ENCODE measurements around the gene RMDN3. TPM values are rescaled to one million over a fixed set of nuclear protein-coding genes. Genes with fewer than 3 reads are reported as not detected.

Gene RMDN3, protein sequence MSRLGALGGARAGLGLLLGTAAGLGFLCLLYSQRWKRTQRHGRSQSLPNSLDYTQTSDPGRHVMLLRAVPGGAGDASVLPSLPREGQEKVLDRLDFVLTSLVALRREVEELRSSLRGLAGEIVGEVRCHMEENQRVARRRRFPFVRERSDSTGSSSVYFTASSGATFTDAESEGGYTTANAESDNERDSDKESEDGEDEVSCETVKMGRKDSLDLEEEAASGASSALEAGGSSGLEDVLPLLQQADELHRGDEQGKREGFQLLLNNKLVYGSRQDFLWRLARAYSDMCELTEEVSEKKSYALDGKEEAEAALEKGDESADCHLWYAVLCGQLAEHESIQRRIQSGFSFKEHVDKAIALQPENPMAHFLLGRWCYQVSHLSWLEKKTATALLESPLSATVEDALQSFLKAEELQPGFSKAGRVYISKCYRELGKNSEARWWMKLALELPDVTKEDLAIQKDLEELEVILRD
- 17.9 TPM for total RNA-seq
- long read RNA-seq, transcript RMDN3-202 (13 exons, 2,251 nt): major isoform, 30 of 50 reads
- long read RNA-seq, partial matches to known transcripts: 3 of 50 reads
- long read RNA-seq, other reads (novel, unspliced or antisense): 17 of 50 reads

DNA sequence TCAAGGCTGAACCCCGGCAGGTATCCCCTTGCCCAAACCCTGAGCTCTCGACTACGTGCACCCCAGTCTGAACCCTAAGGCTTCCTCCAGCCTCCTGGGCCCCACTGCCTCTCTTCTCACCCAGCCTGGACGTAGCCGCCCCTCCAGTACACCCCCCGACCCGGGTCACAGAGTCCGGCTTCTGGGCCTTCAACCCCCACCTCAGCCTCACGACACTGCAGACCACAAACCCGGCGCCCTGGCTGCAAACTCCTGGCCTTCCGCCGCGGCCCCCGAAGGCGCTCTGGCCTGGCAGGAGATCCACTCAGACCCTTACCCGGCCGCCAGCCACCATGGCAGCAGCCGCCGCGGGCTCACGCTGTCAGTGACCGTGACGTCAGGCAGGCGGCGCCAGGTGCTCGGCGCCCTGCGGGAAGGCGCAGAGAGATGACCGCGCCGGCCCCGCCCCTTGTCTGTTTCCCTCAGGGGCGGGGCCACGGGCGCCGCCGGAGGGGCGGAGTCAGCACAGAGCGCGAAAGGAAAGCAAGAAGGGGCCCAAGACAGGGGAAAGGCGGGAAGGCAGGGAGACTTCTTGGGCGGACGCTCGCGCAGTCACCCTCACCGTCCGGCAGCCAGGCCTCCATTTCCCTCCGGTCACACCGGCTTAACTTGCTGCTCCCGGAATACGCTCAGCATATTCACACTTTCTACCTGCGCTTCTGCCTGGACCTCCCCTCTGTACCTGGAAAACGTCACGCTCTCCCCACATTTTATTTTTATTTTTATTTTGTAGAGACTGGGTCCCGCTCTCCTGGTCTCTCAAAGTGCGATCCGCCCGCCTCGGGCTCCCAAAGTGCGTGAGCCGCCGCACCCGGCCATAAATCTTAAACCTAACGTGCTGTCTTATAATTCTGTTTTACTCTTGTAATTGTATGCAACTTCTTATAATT, at the start of gene RMDN3:
RMDN3 (minus strand) TSS at position 372 of the 929 bp plus-strand sequence. CDS start 471 bp downstream, outside the sequence.
- DNase-seq (peak; percentile 97), ATAC-seq (peak; percentile 99)
- intact Hi-C loops (cut with micrococcal nuclease): no loop called here

DNA sequence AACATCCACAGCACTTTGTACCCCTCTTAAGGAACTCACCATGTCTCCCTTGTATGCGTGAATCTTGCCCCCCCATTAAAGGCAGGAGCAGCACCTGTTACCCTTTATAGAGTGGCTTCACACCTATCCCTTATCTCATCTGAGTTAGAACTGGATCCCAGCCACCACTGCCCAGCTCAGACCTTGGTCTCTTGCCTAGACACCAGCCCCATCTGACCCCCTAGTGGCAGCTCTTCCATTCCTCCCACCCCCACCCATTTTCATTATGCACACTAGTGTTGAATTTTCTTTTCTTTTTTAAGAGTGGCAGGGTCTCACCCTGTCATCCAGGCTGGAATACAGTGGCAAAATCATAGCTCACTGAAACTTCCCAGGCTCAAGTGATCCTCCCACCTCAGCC, 48.6 kb upstream of the RMDN3 start:
- intact Hi-C loops (cut with micrococcal nuclease): no loop called here
- DNase-seq (no peak), ATAC-seq (no peak)

DNA sequence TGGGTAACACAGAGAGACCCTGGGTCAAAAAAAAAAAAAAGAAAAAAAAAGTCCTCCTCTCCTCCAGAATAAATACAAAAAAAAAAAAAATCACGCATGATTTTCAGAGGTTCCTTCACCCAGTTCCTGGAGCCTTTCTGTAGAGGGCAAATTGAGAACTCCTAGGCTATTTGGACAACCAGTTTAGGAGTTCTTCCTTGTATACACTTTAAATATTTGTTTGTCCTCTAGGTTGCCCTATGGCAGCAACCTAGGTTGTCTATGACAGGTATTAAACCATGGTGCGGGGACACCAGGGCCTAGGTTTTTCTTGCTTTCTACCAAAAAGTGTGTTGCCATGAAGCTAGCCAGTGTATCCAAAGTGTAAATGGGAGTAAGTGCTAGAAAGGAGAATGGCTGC, 48.0 kb upstream of the RMDN3 start:
- intact Hi-C loops (cut with micrococcal nuclease): no loop called here
- no peak for ATAC-seq
- no peak for DNase-seq

DNA sequence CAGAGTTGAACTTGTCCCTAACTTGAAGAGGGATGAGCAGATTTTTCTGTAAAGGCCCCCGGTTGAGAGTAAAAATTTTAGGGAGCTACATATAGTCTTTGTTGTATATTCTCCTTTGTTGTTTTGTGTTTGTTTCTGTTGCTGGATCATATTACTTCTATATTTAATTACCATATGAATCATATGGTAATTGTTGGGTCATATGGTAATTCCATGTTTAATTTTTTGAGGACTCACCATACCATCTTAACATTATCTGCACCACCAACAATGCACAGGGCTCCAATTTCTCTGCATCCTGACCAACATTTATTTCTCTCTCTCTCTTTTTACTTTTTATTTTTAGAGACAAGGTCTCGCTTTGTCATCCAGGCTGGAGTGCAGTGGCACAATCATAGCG, 44.5 kb upstream of the RMDN3 start:
- ATAC-seq: no peak

DNA sequence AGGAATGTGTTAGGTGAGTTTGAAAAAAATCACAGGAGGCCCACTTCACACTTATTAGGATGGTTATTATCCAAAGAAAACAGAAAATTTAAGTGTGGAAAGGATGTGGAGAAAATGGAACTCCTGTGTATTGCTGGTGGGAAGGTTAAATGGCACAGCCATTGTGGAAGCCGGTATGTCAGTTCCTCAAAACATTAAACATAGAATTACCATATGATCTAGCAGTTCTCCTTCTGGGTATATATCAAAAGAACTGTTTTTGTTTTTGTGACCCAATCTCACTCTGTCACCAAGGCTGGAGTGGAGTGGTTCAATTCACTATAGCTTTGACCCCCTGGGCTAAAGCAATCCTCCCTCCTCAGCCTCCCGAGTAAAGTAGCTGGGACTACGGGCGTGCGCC, 41.5 kb upstream of the RMDN3 start:
- DNase-seq (no peak), ATAC-seq (no peak)
- intact Hi-C loops (cut with micrococcal nuclease): no loop called here

More for the DNA sequence above, 44.5 kb upstream of the RMDN3 start:
- no peak for DNase-seq
- intact Hi-C loops (cut with micrococcal nuclease): no loop called here

DNA sequence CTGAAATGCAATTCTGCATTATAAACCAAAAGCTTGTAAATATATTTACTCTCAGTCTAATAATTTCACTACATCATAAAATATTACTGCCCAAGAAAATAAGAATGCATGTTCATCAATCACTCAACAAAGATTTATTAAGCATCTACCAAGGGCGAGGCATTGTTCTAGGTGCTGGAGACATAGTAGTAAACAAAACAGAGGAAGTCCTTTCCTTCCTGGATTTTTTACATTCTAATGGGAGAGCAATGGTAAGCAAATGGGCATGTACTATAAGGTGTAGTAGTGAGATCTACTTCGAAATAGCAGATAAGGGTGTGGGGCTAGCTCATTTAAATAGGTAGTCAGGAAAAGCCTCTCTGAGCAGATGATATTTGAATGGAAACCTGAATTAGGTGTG, 41.0 kb upstream of the RMDN3 start:
- DNase-seq (no peak), ATAC-seq (no peak)
- intact Hi-C loops (cut with micrococcal nuclease): no loop called here

DNA sequence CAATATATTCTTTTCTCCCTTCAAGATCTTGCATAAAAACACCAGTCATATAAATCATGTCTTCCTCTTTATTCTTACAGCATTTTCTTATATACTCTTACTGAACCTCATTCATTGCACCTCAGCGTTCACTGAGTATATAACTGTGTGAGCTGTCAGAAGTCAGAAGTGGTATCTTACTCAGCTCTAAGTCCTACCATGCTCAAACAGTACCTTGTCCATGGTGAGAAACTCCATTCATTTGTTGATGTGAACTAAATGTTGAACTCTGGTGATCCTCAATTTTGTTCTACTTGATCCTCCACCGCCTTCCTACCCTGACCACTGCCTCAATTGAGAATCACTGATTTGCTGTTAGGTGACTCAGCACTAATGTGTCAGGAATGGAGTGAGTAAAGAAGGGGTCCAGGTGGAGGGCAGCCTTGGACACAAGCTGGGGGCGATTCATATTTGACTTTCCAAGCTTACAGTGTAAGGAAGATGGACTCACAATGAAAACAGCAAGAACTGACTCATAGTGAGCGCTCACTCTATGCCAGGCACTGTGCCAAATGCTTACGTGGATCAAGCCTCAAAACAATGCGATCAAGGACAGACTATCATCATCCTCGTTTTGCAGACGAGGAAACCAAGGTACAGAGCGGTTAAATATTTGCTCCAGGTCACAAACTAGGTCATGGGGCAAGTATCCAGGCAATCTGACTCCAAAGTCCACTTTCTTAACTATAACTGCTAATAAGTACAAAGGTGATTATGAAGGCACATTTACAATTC, 38.3 kb upstream of the RMDN3 start:
- intact Hi-C loops (cut with micrococcal nuclease): no loop called here
- ATAC-seq: no peak
- no peak for DNase-seq

DNA sequence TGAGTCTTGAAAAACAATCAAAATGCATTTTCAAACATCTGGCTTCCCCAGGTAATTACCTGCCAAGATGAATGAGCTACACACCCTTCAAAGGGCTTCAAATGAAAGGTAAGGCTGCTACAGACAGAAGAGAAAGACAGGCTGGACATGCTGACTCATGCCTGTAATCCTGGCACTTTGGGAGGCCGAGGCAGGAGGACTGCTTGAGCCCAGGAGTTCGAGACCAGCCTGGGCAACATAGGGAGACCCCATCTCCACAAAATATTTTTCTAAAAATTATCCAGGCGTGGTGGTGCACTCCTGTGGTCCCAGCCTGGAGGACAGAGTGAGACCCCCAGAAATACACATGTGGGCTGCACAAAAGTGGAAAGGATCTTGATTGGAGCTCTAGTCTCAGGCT, 37.3 kb upstream of the RMDN3 start:
- intact Hi-C loops (cut with micrococcal nuclease): no loop called here
- no peak for ATAC-seq
- no peak for DNase-seq

DNA sequence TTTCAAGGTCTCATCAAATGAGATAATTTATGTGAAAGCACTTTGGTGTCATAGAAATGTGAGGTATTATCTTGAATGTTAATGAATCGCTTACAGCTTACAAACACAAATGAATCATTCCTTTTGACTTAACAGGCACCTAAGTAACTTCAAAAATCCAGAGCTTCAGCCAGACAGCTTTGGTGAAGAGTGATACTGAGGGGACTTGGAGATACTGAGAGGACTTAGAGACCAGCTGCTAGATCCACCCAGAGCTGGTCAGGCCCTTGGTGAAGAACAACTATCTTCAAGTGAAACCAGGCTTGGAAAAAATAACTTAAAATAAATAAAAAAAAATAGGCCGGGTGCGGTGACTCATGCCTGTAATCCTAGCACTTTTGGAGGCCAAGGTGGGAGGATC, 35.7 kb upstream of the RMDN3 start:
- ATAC-seq (no peak), DNase-seq (no peak)
- intact Hi-C loops (cut with micrococcal nuclease): no loop called here

DNA sequence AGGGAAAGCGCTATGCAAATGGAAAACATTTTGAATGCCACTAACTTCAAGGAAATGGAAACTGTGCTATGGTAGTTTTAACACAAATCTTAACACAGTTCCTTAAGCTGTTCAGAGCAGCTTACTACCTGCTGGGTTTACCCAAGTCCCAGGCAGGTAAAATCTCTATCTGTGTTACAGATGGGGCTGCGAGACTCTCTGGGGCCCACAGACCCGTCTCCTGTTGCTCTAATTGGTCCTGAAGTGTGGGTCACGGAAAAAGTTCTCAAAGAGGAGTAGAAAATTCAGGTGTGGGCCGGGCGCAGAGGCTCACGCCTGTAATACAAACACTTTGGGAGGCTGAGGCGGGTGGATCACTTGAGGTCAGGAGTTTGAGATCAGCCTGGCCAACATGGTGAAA, 34.9 kb upstream of the RMDN3 start:
- no peak for DNase-seq
- intact Hi-C loops (cut with micrococcal nuclease): no loop called here
- ATAC-seq: no peak

DNA sequence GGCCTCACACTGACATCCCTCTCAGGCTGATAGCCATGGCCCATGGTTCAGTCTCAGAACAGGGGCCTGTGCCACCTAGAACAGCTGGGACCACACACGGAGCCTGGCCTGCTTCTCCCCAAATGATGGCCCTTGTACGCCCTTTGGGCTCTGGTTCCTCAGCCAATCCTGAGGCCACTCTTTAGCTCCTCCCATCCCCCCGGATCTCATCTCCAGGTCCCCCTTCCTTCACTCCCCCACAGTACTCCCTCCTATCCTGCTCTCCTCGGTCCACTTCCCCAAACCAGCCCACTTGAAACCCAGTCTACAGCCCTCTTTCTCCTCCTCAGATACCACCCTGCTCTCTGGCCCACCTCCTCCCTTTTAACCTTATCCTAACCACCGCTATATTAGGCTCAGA, 34.1 kb upstream of the RMDN3 start:
- intact Hi-C loops (cut with micrococcal nuclease): no loop called here
- ATAC-seq (no peak), DNase-seq (no peak)

DNA sequence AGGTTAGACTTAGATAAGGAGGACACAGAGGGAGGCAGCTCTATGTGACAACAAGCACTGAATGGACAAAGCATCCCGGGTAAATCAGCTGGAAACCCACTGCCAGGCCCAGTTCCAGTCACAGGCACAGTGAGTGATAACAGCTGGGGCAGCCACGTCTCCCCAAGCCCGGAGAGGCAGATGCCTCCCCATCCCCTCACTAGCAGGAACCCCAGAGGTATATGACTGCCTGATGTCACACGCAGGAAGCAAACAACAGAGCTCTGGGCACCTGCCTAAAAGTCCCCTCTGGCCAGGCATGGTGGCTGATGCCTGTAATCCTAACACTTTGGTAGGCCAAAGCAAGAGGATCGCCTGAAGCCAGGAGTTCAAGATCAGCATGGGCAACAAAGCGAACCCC, 32.9 kb upstream of the RMDN3 start:
- intact Hi-C loops (cut with micrococcal nuclease): no loop called here
- DNase-seq (no peak), ATAC-seq (no peak)

DNA sequence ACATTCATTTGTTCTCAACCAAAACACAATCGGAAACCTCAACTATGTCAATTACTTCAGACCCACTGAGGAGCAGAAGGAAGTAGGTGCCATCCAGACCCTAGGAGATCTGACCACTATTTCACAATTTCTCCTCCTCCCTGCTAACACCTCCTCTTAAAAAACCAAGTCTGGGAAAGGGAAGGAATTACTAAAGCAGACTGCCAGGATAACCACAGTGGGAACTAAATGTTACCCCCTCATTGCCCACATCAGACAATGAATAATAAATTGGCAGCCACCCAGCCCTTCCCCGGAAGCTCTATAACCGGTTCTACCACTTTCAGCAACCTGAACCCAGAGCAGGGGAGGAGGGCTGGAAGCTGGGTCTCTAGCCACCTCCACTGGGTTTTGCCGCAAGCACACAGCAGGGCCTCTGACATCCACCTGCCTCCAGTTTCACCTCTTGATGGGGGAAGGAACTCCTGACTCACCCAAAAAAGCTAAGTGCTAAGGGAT, 32.3 kb upstream of the RMDN3 start:
- DNase-seq: no peak
- intact Hi-C loops (cut with micrococcal nuclease): no loop called here
- ATAC-seq: peak; percentile 26

DNA sequence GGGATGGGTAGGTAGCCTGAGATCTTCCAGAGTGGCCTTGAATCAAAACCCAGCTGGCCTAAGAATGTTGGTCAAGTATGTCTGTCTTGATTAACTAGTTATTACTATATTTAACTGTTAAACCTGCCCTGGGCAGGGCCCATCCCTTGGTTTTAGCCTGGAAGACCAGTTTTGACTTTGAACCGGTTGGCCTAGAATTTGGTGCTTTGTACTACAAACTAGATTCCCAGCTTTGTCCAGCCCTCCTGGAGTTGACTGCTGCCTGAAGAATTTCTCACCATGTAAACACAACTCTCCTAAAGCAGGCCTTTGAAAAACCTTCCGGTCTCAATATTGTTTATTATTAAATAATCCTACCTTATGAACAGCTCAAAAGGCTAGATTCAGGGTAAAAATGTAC, 30.8 kb upstream of the RMDN3 start:
- intact Hi-C loops (cut with micrococcal nuclease): no loop called here
- no peak for ATAC-seq
- no peak for DNase-seq

DNA sequence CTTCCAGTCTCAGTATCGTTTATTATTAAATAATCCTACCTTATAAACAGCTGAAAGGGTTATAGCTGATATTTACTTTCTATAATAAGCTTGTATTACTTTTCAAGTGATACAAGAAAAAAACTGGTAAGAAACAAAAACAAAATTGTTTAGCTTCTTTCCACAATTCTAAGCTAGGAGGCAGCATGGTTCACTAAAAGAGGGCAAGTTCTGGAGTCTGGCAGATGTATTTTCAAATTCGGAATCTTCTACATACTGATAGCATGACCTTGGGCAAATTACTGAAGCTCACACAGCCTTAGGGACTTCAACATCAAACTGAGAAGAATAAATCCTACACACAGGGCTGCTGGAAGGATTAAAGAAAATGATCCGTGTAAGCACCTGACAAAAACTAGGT, 30.1 kb upstream of the RMDN3 start:
- DNase-seq: no peak
- ATAC-seq: no peak
- intact Hi-C loops (cut with micrococcal nuclease): no loop called here

DNA sequence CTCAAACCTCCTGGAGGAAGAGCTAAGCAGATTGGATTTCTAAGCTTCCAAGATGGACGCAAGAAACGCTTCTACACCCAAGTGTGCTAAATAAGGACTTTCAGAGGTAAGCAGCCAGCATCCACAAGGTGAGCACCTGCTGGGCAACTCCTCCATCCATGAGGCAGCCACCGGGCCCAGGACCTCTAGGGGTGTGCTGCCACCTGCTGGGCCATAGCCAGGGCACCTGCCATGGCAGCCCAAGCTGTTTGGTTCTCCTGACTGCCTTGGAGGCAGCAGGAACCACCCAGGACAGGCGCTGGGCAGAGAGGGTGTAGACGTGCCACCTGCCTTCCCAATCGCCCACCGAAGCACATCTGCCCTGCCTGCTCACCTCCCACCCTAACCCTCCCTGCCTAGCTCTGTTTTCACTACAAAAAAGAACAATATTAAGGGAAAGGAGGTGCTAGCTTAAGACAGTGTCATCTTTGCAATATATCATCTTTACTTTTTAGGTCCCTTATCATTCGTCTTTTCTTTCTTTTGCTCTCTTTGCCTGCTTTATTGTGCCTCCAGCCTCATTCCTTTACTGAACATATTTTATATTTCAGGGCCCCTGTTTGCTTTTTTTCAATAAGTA, 27.7 kb upstream of the RMDN3 start:
- intact Hi-C loops (cut with micrococcal nuclease): no loop called here
- ATAC-seq (peak; percentile 79), DNase-seq (peak; percentile 69)

DNA sequence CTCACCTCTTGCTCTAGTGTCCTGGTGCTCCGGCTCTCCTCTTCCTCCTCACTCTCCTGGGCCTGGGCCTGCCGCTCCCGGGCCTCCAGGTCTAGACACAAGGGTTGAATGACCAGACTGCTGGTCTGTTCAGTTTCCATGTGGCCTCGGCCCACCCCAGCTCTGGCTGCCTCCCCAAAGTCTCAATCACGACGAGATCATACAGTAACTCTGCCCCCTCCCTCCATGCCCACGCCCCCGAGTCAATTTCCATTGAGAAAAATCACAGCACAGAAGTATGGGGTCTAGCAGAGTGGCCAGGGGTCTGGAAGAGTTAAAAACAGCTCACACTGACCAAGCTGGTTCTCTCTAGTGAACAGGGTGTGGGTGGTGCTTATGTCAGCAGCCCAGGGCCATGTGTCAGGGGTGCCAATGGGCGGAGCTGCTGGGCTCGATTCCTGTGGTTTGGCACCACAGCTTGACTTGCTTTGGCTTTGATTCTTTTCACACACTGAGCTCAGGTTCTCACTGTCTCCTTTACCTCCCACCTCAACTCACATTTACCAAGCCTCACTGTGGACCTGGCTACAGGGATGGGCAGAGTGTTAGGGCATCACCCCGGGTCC, 21.6 kb upstream of the RMDN3 start:
- ATAC-seq (no peak), DNase-seq (no peak)
- intact Hi-C loops (cut with micrococcal nuclease): no loop called here

Data from left ventricle myocardium superior (tissue), 1 donor.